ENCODE data around the gene HERC4. TPM values are rescaled to one million over a fixed set of nuclear protein-coding genes. Genes with fewer than 3 reads are reported as not detected.

Gene HERC4
- total RNA-seq, 1 experiment from 2014 or later = 95.2 TPM

- H3K9me3 Mint-ChIP-seq (ENCODE audit: low read depth, unreplicated experiment) = no peaks in the 10 kb centered on the region
- H3K27me3 Mint-ChIP-seq (ENCODE audit: unreplicated experiment) = no peaks in the 10 kb centered on the region
- no peaks in the 10 kb centered on the region for H3K36me3 Mint-ChIP-seq (ENCODE audit: insufficient read depth, unreplicated experiment)
- no peak for DNase-seq
- CTCF ChIA-PET = no interaction called here
- intact Hi-C loops (cut with micrococcal nuclease; ENCODE audit: unreplicated experiment) = no loop called here
- H3K4me3 Mint-ChIP-seq (ENCODE audit: low read depth, unreplicated experiment) = no peak overlapping the region
- BruUV-seq (replicated peaks) = no TSS peak
- no peak for TF ChIP-seq CTCF (IDR thresholded peaks at IDR 0.05; ENCODE audit: unreplicated experiment)
- H3K4me1 Mint-ChIP-seq (ENCODE audit: low read depth, unreplicated experiment) = peaks cover 36% of the 10 kb centered on the region
- H3K27ac Mint-ChIP-seq (ENCODE audit: unreplicated experiment) = no peak overlapping the region
These were observed 28.3 kb upstream of the HERC4 start for GRCh38 chr10:68103261-68103878.

- no peaks in the 10 kb centered on the region for H3K9me3 Mint-ChIP-seq (ENCODE audit: low read depth, unreplicated experiment)
- no peaks in the 10 kb centered on the region for H3K36me3 Mint-ChIP-seq (ENCODE audit: insufficient read depth, unreplicated experiment)
- H3K4me1 Mint-ChIP-seq (ENCODE audit: low read depth, unreplicated experiment) = peaks cover 44% of the 10 kb centered on the region
- H3K4me3 Mint-ChIP-seq (ENCODE audit: low read depth, unreplicated experiment) = no peak overlapping the region
- CTCF ChIA-PET = no interaction called here
- no TSS peak for BruUV-seq (replicated peaks)
- peak overlapping the region; percentile 13 for H3K27ac Mint-ChIP-seq (ENCODE audit: unreplicated experiment)
- no peak for TF ChIP-seq CTCF (IDR thresholded peaks at IDR 0.05; ENCODE audit: unreplicated experiment)
- no peak for DNase-seq
- intact Hi-C loops (cut with micrococcal nuclease; ENCODE audit: unreplicated experiment) = no loop called here
- no peaks in the 10 kb centered on the region for H3K27me3 Mint-ChIP-seq (ENCODE audit: unreplicated experiment)
These were observed 26.0 kb upstream of the HERC4 start for GRCh38 chr10:68101066-68101465.

GRCh38 chr10:68099736-68100135 is 24.7 kb upstream of the HERC4 start:
- Mint-ChIP-seq H3K27ac (ENCODE audit: unreplicated experiment) (no peak overlapping the region), H3K4me1 (ENCODE audit: low read depth, unreplicated experiment) (peaks cover 50% of the 10 kb centered on the region), H3K4me3 (ENCODE audit: low read depth, unreplicated experiment) (no peak overlapping the region), H3K27me3 (ENCODE audit: unreplicated experiment) (no peaks in the 10 kb centered on the region), H3K9me3 (ENCODE audit: low read depth, unreplicated experiment) (no peaks in the 10 kb centered on the region), H3K36me3 (ENCODE audit: insufficient read depth, unreplicated experiment) (peaks cover 10% of the 10 kb centered on the region)
- TF ChIP-seq CTCF (IDR thresholded peaks at IDR 0.05; ENCODE audit: unreplicated experiment) = no peak
- no peak for DNase-seq
- intact Hi-C loops (cut with micrococcal nuclease; ENCODE audit: unreplicated experiment) = no loop called here
- BruUV-seq (replicated peaks) = no TSS peak
- CTCF ChIA-PET = interaction anchor here (0.6 kb wide), 1 partner anchor 124 kb away, joined by 4 read pairs; no protein-coding TSS in a partner anchor

GRCh38 chr10:68096913-68097516 is 21.9 kb upstream of the HERC4 start:
- Mint-ChIP-seq H3K36me3 (ENCODE audit: insufficient read depth, unreplicated experiment) (peaks cover 18% of the 10 kb centered on the region), H3K4me1 (ENCODE audit: low read depth, unreplicated experiment) (peaks cover 41% of the 10 kb centered on the region), H3K9me3 (ENCODE audit: low read depth, unreplicated experiment) (no peaks in the 10 kb centered on the region), H3K4me3 (ENCODE audit: low read depth, unreplicated experiment) (no peak overlapping the region), H3K27ac (ENCODE audit: unreplicated experiment) (peak overlapping the region; percentile 27), H3K27me3 (ENCODE audit: unreplicated experiment) (no peaks in the 10 kb centered on the region)
- CTCF ChIA-PET = interaction anchor here (0.5 to 1.8 kb wide), 5 partner anchors 10 to 692 kb away, joined by 3 to 5 read pairs (median 3); no protein-coding TSS in a partner anchor
- BruUV-seq (replicated peaks) = no TSS peak
- peak; percentile 81 for DNase-seq
- no peak for TF ChIP-seq CTCF (IDR thresholded peaks at IDR 0.05; ENCODE audit: unreplicated experiment)
- intact Hi-C loops (cut with micrococcal nuclease; ENCODE audit: unreplicated experiment) = no loop called here

All from Calu3 (cell line).